SK-N-SH (cell line): ENCODE results near the gene TMPRSS5. TPM values are rescaled to one million over a fixed set of nuclear protein-coding genes. Genes with fewer than 3 reads are reported as not detected.

ENCODE experiments used
- CTCF ChIA-PET: fragments of 300-600, 350-600 bp; formaldehyde crosslinking; extraction: SDS; loops from one replicate; lab custom pipeline; 2021; lab: Yijun Ruan, JAX
- POLR2A ChIA-PET: fragments of 350-600 bp; sonication (Branson Sonifier 250); formaldehyde crosslinking; extraction: SDS; loops from one replicate; lab custom pipeline; 2020; ENCODE audit warnings: antibody characterized with exemption, inconsistent platforms; lab: Yijun Ruan, JAX
- DNase-seq: peaks from one replicate; pipeline ENCODE4 v3.0.0; 2012
- H2AFZ ChIP-seq: fragments of 200-600 bp; sonication (generic); 2 replicates; pipeline ENCODE4 v1.8.1; 2016; ENCODE audit warnings: antibody characterized with exemption, mild to moderate bottlenecking, low read depth
- H3F3A ChIP-seq: fragments of 200-600 bp; sonication (generic); replicated peaks from 2 replicates; pipeline ENCODE3; 2016; ENCODE audit warnings: antibody characterized with exemption, mild to moderate bottlenecking; ENCODE audit not compliant: insufficient read depth
- H3K27ac ChIP-seq, 2 experiments: fragments of 200-500 bp in 1 of 2; fragments of 200-600 bp in 1 of 2; sonication (Bioruptor generic) in 1 of 2; sonication (generic), shearing (Covaris generic) in 1 of 2; 2 replicates each; pipeline versions ENCODE4 v1.5.1 to v1.6.1; 2014 to 2016; ENCODE audit warnings: low read depth in 2 of 2, inconsistent platforms in 1 of 2, low read length in 1 of 2, mild to moderate bottlenecking in 1 of 2, mixed read lengths in 1 of 2
- H3K27me3 ChIP-seq: fragments of 200-600 bp; sonication (generic), shearing (Covaris generic); 2 replicates; pipeline ENCODE4 v1.6.1; 2016; ENCODE audit warnings: mixed run types; ENCODE audit not compliant: insufficient read depth
- H3K36me3 ChIP-seq, 2 experiments: fragments of 200-500 bp in 1 of 2; fragments of 200-600 bp in 1 of 2; sonication (Bioruptor generic) in 1 of 2; sonication (generic) in 1 of 2; replicated peaks in 1 of 2; 2 replicates each; pipeline versions ENCODE3 to v1.5.1; 2014 to 2016; ENCODE audit warnings: low read length in 1 of 2, mild to moderate bottlenecking in 1 of 2; ENCODE audit not compliant: insufficient read depth in 2 of 2, control insufficient read depth in 1 of 2
- H3K4me1 ChIP-seq, 2 experiments: fragments of 200-500 bp in 1 of 2; fragments of 200-600 bp in 1 of 2; sonication (Bioruptor generic) in 1 of 2; sonication (generic), shearing (Covaris generic) in 1 of 2; 2 replicates each; pipeline versions ENCODE4 v1.5.1 to v1.6.1; 2014 to 2016; ENCODE audit warnings: low read depth in 1 of 2, low read length in 1 of 2, mixed run types in 1 of 2; ENCODE audit not compliant: insufficient read depth in 2 of 2, control insufficient read depth in 1 of 2
- H3K4me2 ChIP-seq: fragments of 200-600 bp; sonication (generic), shearing (Covaris generic); 2 replicates; pipeline ENCODE4 v1.6.1; 2017; ENCODE audit warnings: mixed run types
- H3K4me3 ChIP-seq, 2 experiments: fragments of 200-500 bp in 1 of 2; fragments of 200-600 bp in 1 of 2; sonication (Bioruptor generic) in 1 of 2; sonication (generic), shearing (Covaris generic) in 1 of 2; 2 replicates each; pipeline versions ENCODE4 v1.5.1 to v1.8.1; 2014 to 2016; ENCODE audit warnings: low read depth in 2 of 2, inconsistent platforms in 1 of 2, low read length in 1 of 2, mild to moderate bottlenecking in 1 of 2, mixed read lengths in 1 of 2, moderate library complexity in 1 of 2
- H3K79me2 ChIP-seq: fragments of 200-600 bp; sonication (generic); 2 replicates; pipeline ENCODE4 v1.8.1; 2017; ENCODE audit warnings: mild to moderate bottlenecking; ENCODE audit not compliant: insufficient read depth
- H3K9ac ChIP-seq: fragments of 200-600 bp; sonication (generic); 2 replicates; pipeline ENCODE4 v1.6.1; 2017; ENCODE audit warnings: mixed run types
- H3K9me2 ChIP-seq: fragments of 200-600 bp; sonication (generic); 2 replicates; pipeline ENCODE4 v1.6.1; 2017; ENCODE audit warnings: mixed run types
- H3K9me3 ChIP-seq: fragments of 200-600 bp; sonication (generic); 2 replicates; pipeline ENCODE4 v1.6.1; 2017; ENCODE audit warnings: mixed run types, mild to moderate bottlenecking, moderate library complexity
- H4K20me1 ChIP-seq: fragments of 200-600 bp; sonication (generic); 2 replicates; pipeline ENCODE4 v1.6.1; 2017; ENCODE audit warnings: mild to moderate bottlenecking, mixed run types; ENCODE audit not compliant: insufficient read depth
- CHD2 ChIP-seq: fragments of 150-350 bp; IDR thresholded peaks from 2 replicates; pipeline ENCODE4 v1.6.1; 2018; ENCODE audit warnings: low read length; ENCODE audit not compliant: partially characterized antibody
- CTCF ChIP-seq: fragments of 200-600 bp; sonication (generic); IDR thresholded peaks from 2 replicates; pipeline ENCODE4 v1.6.1; 2017; ENCODE audit warnings: antibody characterized with exemption, mild to moderate bottlenecking, moderate library complexity
- ELF1 ChIP-seq: IDR thresholded peaks from 2 replicates; pipeline ENCODE4 v1.4.0; 2012
- EP300 ChIP-seq, 2 experiments: IDR thresholded peaks; 2 replicates each; pipeline versions ENCODE4 v1.4.0 to v1.6.1; 2012; ENCODE audit warnings: borderline replicate concordance in 1 of 2, low read depth in 1 of 2, low read length in 1 of 2
- FOSL2 ChIP-seq: IDR thresholded peaks from 2 replicates; pipeline ENCODE4 v1.4.0; 2012; ENCODE audit warnings: low read depth, mild to moderate bottlenecking, moderate library complexity, borderline replicate concordance
- FOXJ3 ChIP-seq: sonication (generic); formaldehyde crosslinking; IDR thresholded peaks from 2 replicates; pipeline ENCODE4 v1.5.1; 2020; ENCODE audit warnings: mild to moderate bottlenecking, missing genetic modification reagents
- GABPA ChIP-seq: IDR thresholded peaks from 2 replicates; pipeline ENCODE4 v1.4.0; 2012; ENCODE audit warnings: low read depth, mild to moderate bottlenecking
- GATA2 ChIP-seq: sonication (generic); formaldehyde crosslinking; IDR thresholded peaks from 2 replicates; pipeline ENCODE4 v1.5.0; 2020; ENCODE audit warnings: mild to moderate bottlenecking, missing genetic modification reagents
- IRF3 ChIP-seq: fragments of 150-350 bp; IDR thresholded peaks from 2 replicates; pipeline ENCODE4 v1.6.1; 2016; ENCODE audit warnings: mild to moderate bottlenecking, low read depth, low read length
- MXI1 ChIP-seq: IDR thresholded peaks from 2 replicates; pipeline ENCODE4 v1.6.1; 2012; ENCODE audit warnings: mild to moderate bottlenecking, low read depth, low read length, improper control_type of control experiment
- NFIC ChIP-seq: IDR thresholded peaks from 2 replicates; pipeline ENCODE4 v1.4.0; 2012; ENCODE audit warnings: borderline replicate concordance
- NRF1 ChIP-seq: IDR thresholded peaks from 2 replicates; pipeline ENCODE4 v1.6.1; 2012; ENCODE audit warnings: low read depth, mild to moderate bottlenecking, low read length
- POLR2AphosphoS5 ChIP-seq: IDR thresholded peaks from 2 replicates; pipeline ENCODE4 v1.6.1; 2012; ENCODE audit warnings: low read depth, low read length
- RCOR1 ChIP-seq: fragments of 150-350 bp; IDR thresholded peaks from 2 replicates; pipeline ENCODE4 v1.6.1; 2017; ENCODE audit warnings: antibody characterized with exemption, low read length
- TCF12 ChIP-seq: IDR thresholded peaks from 2 replicates; pipeline ENCODE4 v1.4.0; 2012
- TEAD4 ChIP-seq: IDR thresholded peaks from 2 replicates; pipeline ENCODE4 v1.4.0; 2012; ENCODE audit warnings: mild to moderate bottlenecking, borderline replicate concordance; ENCODE audit not compliant: insufficient read depth
- USF2 ChIP-seq: fragments of 150-350 bp; IDR thresholded peaks from 2 replicates; pipeline ENCODE4 v1.6.1; 2017; ENCODE audit warnings: antibody characterized with exemption, low read length, low read depth, borderline replicate concordance
- WGBS: methylation state at CpG from one replicate; pipeline ENCODE4 v1.1.6; 2017; ENCODE audit warnings: low lambda C conversion rate; 5-methylcytosine and 5-hydroxymethylcytosine counted together
- polyA plus RNA-seq, 3 experiments: library from polyadenylated mRNA; depleted of rRNA; stranded (reverse); fragments of >200 nt; gene quantifications; 2 replicates each; pipeline ENCODE4 v1.2.3, GENCODE V29; 2012
- TF ChIP-seq, protein P1 (sequence below): IDR thresholded peaks from 2 replicates; pipeline ENCODE4 v1.4.0; 2012; ENCODE audit warnings: low read depth

TMPRSS5 gene
- polyA plus RNA-seq, 1 of the 3 experiments (the other 2 are of a cell fraction) = 0.28 TPM

- 10% methylated on average over 3 of the region's 3 CpGs for WGBS
Measured at GRCh38 chr11:113644605-113645004, 61.5 kb downstream of the TMPRSS5 start.

More at GRCh38 chr11:113644605-113645004, 61.5 kb downstream of the TMPRSS5 start:
- peak; percentile 67 for DNase-seq
- H3K4me2 ChIP-seq = no peak overlapping the region
- TF ChIP-seq CTCF = no peak
- no peak for TF ChIP-seq NRF1
- TF ChIP-seq NFIC = no peak
- TF ChIP-seq TEAD4 = no peak
- no peak for TF ChIP-seq IRF3
- TF ChIP-seq GATA2 (CRISPR knock-in tag) = peak; percentile 92
- TF ChIP-seq MXI1 = peak; percentile 33; the same call in 1 of the 2 replicates
- TF ChIP-seq CHD2 = peak; percentile 43
- 0 out of 2 replicates have a peak, but pooled peaks have one; percentile 41 for TF ChIP-seq FOXJ3 (CRISPR knock-in tag)
- no peak for TF ChIP-seq ELF1
- TF ChIP-seq USF2 = no peak
- no peak for TF ChIP-seq TCF12
- TF ChIP-seq, protein P1, sequence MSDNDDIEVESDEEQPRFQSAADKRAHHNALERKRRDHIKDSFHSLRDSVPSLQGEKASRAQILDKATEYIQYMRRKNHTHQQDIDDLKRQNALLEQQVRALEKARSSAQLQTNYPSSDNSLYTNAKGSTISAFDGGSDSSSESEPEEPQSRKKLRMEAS = no peak
- peak in 1 of 2 experiments; percentile 86; a peak in 2 of 4 replicates for TF ChIP-seq EP300 (IDR thresholded peaks at IDR 0.05; ENCODE audit: borderline replicate concordance in 1 of 2, low read depth in 1 of 2, low read length in 1 of 2)
- no peak for TF ChIP-seq GABPA
- no peak for TF ChIP-seq POLR2AphosphoS5
- TF ChIP-seq FOSL2 = no peak
- TF ChIP-seq RCOR1 = peak; percentile 62; the same call in 1 of the 2 replicates
- TF ChIP-seq, all 33 proteins: peak for 6
- peaks cover 0 to 26% of the 10 kb centered on the region in 2 experiments; a peak in 2 of 4 replicates for H3K4me1 ChIP-seq
- H3K36me3 ChIP-seq = no peaks in the 10 kb centered on the region
- ChIA-PET CTCF (no interaction called here), POLR2A (no interaction called here)
- no peaks in the 10 kb centered on the region for H3F3A ChIP-seq
- H3K9me2 ChIP-seq = no peaks in the 10 kb centered on the region
- H3K4me3 ChIP-seq = no peak overlapping the region
- H3K27ac ChIP-seq = peak overlapping the region in 1 of 2 experiments; percentile 90; a peak in 2 of 4 replicates
- no peaks in the 10 kb centered on the region for H3K9me3 ChIP-seq
- no peaks in the 10 kb centered on the region for H4K20me1 ChIP-seq
- H3K27me3 ChIP-seq = no peaks in the 10 kb centered on the region
- H2AFZ ChIP-seq = no peak overlapping the region
- H3K9ac ChIP-seq = no peak overlapping the region
- no peaks in the 10 kb centered on the region for H3K79me2 ChIP-seq
